Astrocyte (in vitro differentiated cells and primary cell): ENCODE results near the gene AP5M1.

Source experiments
- EZH2 ChIP-seq: IDR thresholded peaks from 2 replicates; pipeline ENCODE4 v1.6.1; 2012; ENCODE audit warnings: mild to moderate bottlenecking, low read length, inconsistent platforms; ENCODE audit not compliant: insufficient read depth
- TF ChIP-seq, protein P1 (sequence below): IDR thresholded peaks from 2 replicates; pipeline ENCODE4 v1.5.1; 2011; ENCODE audit warnings: low read depth, mild to moderate bottlenecking, inconsistent platforms, low read length, moderate library complexity; ENCODE audit not compliant: insufficient read depth

- TF ChIP-seq EZH2, result no peak
- TF ChIP-seq, protein P1, sequence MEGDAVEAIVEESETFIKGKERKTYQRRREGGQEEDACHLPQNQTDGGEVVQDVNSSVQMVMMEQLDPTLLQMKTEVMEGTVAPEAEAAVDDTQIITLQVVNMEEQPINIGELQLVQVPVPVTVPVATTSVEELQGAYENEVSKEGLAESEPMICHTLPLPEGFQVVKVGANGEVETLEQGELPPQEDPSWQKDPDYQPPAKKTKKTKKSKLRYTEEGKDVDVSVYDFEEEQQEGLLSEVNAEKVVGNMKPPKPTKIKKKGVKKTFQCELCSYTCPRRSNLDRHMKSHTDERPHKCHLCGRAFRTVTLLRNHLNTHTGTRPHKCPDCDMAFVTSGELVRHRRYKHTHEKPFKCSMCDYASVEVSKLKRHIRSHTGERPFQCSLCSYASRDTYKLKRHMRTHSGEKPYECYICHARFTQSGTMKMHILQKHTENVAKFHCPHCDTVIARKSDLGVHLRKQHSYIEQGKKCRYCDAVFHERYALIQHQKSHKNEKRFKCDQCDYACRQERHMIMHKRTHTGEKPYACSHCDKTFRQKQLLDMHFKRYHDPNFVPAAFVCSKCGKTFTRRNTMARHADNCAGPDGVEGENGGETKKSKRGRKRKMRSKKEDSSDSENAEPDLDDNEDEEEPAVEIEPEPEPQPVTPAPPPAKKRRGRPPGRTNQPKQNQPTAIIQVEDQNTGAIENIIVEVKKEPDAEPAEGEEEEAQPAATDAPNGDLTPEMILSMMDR, result no peak
Measured at GRCh38 chr14:57295239-57295638, 26.5 kb downstream of the AP5M1 start.
